ENCODE results near the gene C19orf85.

DNA sequence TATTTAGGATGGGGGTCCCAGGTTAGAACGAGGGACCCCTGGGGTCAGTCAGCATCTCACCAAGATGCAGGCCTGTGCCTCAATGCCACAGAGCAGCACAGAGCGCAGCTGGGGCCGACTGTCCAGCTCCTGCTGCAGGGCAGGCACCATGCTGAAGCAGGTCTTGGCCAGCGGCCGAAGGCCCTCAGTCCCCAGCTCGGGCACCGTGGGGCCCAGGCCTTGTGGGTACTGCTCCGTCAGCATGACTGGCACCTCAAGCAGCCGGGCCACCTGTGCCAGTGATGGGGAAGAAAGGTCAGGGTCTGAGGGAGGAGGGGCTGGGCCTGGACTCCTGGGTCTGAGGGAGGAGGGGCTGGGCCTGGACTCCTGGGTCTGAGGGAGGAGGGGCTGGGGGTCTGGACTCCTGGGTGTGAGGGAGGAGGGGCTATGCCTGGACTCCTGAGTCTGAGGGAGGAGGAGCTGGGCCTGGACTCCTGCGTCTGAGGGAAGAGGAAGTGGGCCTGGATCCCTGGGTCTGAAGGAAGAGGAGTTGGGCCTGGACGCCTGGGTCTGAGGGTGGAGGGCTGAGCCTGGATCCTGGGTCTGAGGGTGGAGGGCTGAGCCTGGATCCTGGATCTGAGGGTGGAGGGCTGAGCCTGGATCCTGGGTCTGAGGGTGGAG lies 8.8 kb downstream of the C19orf85 start:
- no peak for TF ChIP-seq POLR2A (IDR thresholded peaks at IDR 0.05)
- TF ChIP-seq, protein P1, sequence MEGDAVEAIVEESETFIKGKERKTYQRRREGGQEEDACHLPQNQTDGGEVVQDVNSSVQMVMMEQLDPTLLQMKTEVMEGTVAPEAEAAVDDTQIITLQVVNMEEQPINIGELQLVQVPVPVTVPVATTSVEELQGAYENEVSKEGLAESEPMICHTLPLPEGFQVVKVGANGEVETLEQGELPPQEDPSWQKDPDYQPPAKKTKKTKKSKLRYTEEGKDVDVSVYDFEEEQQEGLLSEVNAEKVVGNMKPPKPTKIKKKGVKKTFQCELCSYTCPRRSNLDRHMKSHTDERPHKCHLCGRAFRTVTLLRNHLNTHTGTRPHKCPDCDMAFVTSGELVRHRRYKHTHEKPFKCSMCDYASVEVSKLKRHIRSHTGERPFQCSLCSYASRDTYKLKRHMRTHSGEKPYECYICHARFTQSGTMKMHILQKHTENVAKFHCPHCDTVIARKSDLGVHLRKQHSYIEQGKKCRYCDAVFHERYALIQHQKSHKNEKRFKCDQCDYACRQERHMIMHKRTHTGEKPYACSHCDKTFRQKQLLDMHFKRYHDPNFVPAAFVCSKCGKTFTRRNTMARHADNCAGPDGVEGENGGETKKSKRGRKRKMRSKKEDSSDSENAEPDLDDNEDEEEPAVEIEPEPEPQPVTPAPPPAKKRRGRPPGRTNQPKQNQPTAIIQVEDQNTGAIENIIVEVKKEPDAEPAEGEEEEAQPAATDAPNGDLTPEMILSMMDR (IDR thresholded peaks at IDR 0.05), result no peak
